Keratinocyte (primary cell): ENCODE measurements around the gene VPS33B. TPM values are rescaled to one million over a fixed set of nuclear protein-coding genes. Genes with fewer than 3 reads are reported as not detected.

ENCODE experiments used
- DNase-seq: peaks from one replicate; pipeline ENCODE4 v3.0.0-alpha.2; 2011; ENCODE audit warnings: low read depth, missing footprints, low spot score
- FAIRE-seq: peaks from 2 replicates; lab custom pipeline; 2011; peaks lifted over from hg19 to GRCh38; lab: Jason Lieb, UNC
- H2AFZ ChIP-seq: 2 replicates; pipeline ENCODE4 v1.6.0; 2012; ENCODE audit warnings: low read length, control low read depth, inconsistent platforms; ENCODE audit not compliant: control insufficient read depth
- H3K27ac ChIP-seq: 2 replicates; pipeline ENCODE4 v1.5.1; 2011; ENCODE audit warnings: low read length; ENCODE audit not compliant: control insufficient read depth, insufficient read depth
- H3K27me3 ChIP-seq: 3 replicates; pipeline ENCODE4 v1.6.0; 2011; ENCODE audit warnings: low read length; ENCODE audit not compliant: control insufficient read depth, insufficient read depth; ENCODE audit errors: extremely low read depth
- H3K36me3 ChIP-seq, 2 experiments: 2 replicates in 1 of 2; 3 replicates in 1 of 2; pipeline ENCODE4 v1.5.1; 2011; ENCODE audit warnings: low read length in 2 of 2, mild to moderate bottlenecking in 1 of 2; ENCODE audit not compliant: control insufficient read depth in 2 of 2, insufficient read depth in 2 of 2; ENCODE audit errors: extremely low read depth in 1 of 2
- H3K4me1 ChIP-seq: 3 replicates; pipeline ENCODE4 v1.5.1; 2011; ENCODE audit warnings: low read length; ENCODE audit not compliant: control insufficient read depth, insufficient read depth; ENCODE audit errors: extremely low read depth
- H3K4me2 ChIP-seq: 3 replicates; pipeline ENCODE4 v1.6.0; 2011; ENCODE audit warnings: low read depth, low read length; ENCODE audit not compliant: control insufficient read depth, insufficient read depth; ENCODE audit errors: extremely low read depth
- H3K4me3 ChIP-seq, 3 experiments: fragments of 200-600 bp in 1 of 3; sonication (generic) in 1 of 3; 2 replicates in 2 of 3; 3 replicates in 1 of 3; pipeline ENCODE4 v1.5.1; 2011 to 2016; ENCODE audit warnings: low read length in 3 of 3, mild to moderate bottlenecking in 3 of 3, control low read depth in 2 of 3, inconsistent platforms in 1 of 3, low read depth in 1 of 3, mixed read lengths in 1 of 3, mixed run types in 1 of 3, moderate library complexity in 1 of 3; ENCODE audit not compliant: control insufficient read depth in 2 of 3, insufficient read depth in 2 of 3; ENCODE audit errors: extremely low read depth in 1 of 3
- H3K79me2 ChIP-seq: 2 replicates; pipeline ENCODE4 v1.6.0; 2012; ENCODE audit warnings: low read length; ENCODE audit not compliant: control insufficient read depth, insufficient read depth
- H3K9ac ChIP-seq: 3 replicates; pipeline ENCODE4 v1.6.0; 2011; ENCODE audit warnings: low read length; ENCODE audit not compliant: control insufficient read depth, insufficient read depth; ENCODE audit errors: extremely low read depth
- H3K9me1 ChIP-seq: 3 replicates; pipeline ENCODE4 v1.6.0; 2011; ENCODE audit warnings: low read length; ENCODE audit not compliant: control insufficient read depth, insufficient read depth; ENCODE audit errors: extremely low read depth
- H3K9me3 ChIP-seq: 2 replicates; pipeline ENCODE4 v1.5.1; 2012; ENCODE audit warnings: low read depth, low read length; ENCODE audit not compliant: control insufficient read depth
- H4K20me1 ChIP-seq: 3 replicates; pipeline ENCODE4 v1.6.0; 2011; ENCODE audit warnings: low read length; ENCODE audit not compliant: control insufficient read depth, insufficient read depth; ENCODE audit errors: extremely low read depth
- CTCF ChIP-seq, 3 experiments: IDR thresholded peaks in 1 of 3; conservative IDR thresholded peaks in 1 of 3; optimal IDR thresholded peaks in 1 of 3; 2 replicates in 2 of 3; 3 replicates in 1 of 3; pipeline versions ENCODE3 to v1.5.1; 2011; ENCODE audit warnings: low read length in 3 of 3, mild to moderate bottlenecking in 3 of 3, moderate library complexity in 2 of 3, control low read depth in 1 of 3, inconsistent platforms in 1 of 3; ENCODE audit not compliant: insufficient read depth in 2 of 3; ENCODE audit errors: extremely low read depth in 1 of 3
- EZH2 ChIP-seq: IDR thresholded peaks from one replicate; pipeline ENCODE4 v1.6.1; 2012; ENCODE audit warnings: inconsistent platforms, mild to moderate bottlenecking, low read length, moderate library complexity
- dilution Hi-C: fragments of 300-500 bp; cut with MboI; formaldehyde crosslinking; loops from one replicate; pipeline ENCODE4 v1.7.0; 2020; ENCODE audit warnings: low sequenced_read_pairs; ENCODE audit not compliant: extremely low pct_ligation_motif_present
- polyA plus RNA-seq, 5 experiments: library from polyadenylated mRNA; depleted of rRNA in 3 of 5; stranded (reverse) in 3 of 5; stranded (forward) in 1 of 5; unstranded in 1 of 5; fragments of >200 nt; gene quantifications; 1 replicate in 1 of 5; 2 replicates in 3 of 5; 3 replicates in 1 of 5; pipeline versions ENCODE4 v1.2.1 to v1.2.3, GENCODE V29; 2011 to 2012; ENCODE audit warnings: missing spikeins in 2 of 5, low read depth in 1 of 5, low replicate concordance in 1 of 5

Gene VPS33B
- polyA plus RNA-seq, 1 donor (not counting 4 experiments of a cell fraction or from before 2014, with no cell fraction given): 20.2 TPM

DNA sequence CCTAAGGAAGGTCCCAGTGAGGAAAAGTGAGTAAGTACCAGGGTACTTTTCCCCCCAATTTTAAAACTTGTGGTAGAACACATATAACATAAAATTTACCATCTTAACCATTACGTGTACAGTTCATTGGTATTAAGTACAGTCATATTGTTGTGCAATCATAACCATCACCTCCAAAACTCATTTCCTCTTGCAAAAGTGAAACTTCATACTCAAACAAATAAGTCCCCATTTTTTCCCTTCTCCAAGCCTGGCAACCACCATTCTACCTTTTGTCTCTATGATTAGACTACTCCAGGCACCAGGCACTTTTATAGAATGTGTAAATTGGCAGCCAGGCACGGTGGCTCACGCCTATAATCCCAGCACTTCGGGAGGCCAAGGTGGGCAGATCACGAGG is 40.3 kb downstream of the VPS33B start:
- no peak for DNase-seq

DNA sequence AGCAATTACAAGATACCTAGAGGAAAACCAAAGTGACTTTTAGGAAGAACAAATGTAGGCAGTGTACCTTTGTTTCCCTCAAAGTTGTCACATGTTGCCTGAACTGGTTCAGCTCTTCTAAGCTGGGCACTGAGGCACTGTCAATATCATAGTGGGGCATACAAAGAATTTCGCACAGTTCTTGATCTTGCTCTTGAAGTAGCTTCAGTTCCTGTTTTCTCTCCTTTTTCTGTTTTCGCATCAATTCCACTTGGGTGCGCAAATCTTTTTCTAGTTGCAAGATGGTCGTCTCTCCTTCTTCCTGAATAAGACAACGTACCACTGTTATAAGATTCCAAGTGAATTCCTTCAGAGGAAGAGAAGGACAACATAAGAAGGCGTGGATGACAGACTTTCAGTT is 40.7 kb downstream of the VPS33B start:
- Histone ChIP-seq H2AFZ (no peak overlapping the region), H3K36me3 (peaks cover 2 to 42% of the 10 kb centered on the region in 2 experiments), H3K79me2 (peaks cover 29% of the 10 kb centered on the region), H3K4me1 (no peaks in the 10 kb centered on the region), H3K9ac (no peak overlapping the region), H3K27ac (no peak overlapping the region), H4K20me1 (no peaks in the 10 kb centered on the region), H3K4me3 (no peak overlapping the region), H3K27me3 (no peaks in the 10 kb centered on the region), H3K9me1 (peaks cover 4% of the 10 kb centered on the region), H3K9me3 (no peaks in the 10 kb centered on the region), H3K4me2 (no peak overlapping the region)
- FAIRE-seq (no peak), DNase-seq (no peak)
- dilution Hi-C loops: no loop called here
- TF ChIP-seq EZH2 (no peak), CTCF (optimal IDR thresholded peaks at IDR 0.05 in 1 of 3, IDR thresholded peaks at IDR 0.05 in 1 of 3, conservative IDR thresholded peaks at IDR 0.05 in 1 of 3; ENCODE audit: extremely low read depth in 1 of 3, insufficient read depth in 2 of 3, low read length in 3 of 3) (no peak)

More for the DNA sequence above, 40.3 kb downstream of the VPS33B start:
- H3K9me3 ChIP-seq: no peaks in the 10 kb centered on the region
- H4K20me1 ChIP-seq: no peaks in the 10 kb centered on the region
- H3K9me1 ChIP-seq: peaks cover 4% of the 10 kb centered on the region
- H3K36me3 ChIP-seq: peaks cover 2 to 42% of the 10 kb centered on the region in 2 experiments
- no peak for TF ChIP-seq CTCF (optimal IDR thresholded peaks at IDR 0.05 in 1 of 3, IDR thresholded peaks at IDR 0.05 in 1 of 3, conservative IDR thresholded peaks at IDR 0.05 in 1 of 3; ENCODE audit: extremely low read depth in 1 of 3, insufficient read depth in 2 of 3, low read length in 3 of 3)
- no peak overlapping the region for H2AFZ ChIP-seq
- H3K9ac ChIP-seq: no peak overlapping the region
- no peak overlapping the region for H3K4me3 ChIP-seq
- H3K79me2 ChIP-seq: peaks cover 33% of the 10 kb centered on the region
- H3K4me1 ChIP-seq: no peaks in the 10 kb centered on the region
- H3K27me3 ChIP-seq: no peaks in the 10 kb centered on the region
- dilution Hi-C loops: no loop called here
- FAIRE-seq: no peak
- H3K27ac ChIP-seq: no peak overlapping the region
- no peak overlapping the region for H3K4me2 ChIP-seq
